IMR-90 (cell line): Measurements from ENCODE around the gene NEUROD1.

Experiments used
- CTCF ChIP-seq: conservative IDR thresholded peaks from 2 replicates; pipeline ENCODE4 v1.5.1; 2012; ENCODE audit warnings: mild to moderate bottlenecking, low read depth, low read length, improper control_type of control experiment
- POLR2A ChIP-seq: IDR thresholded peaks from 2 replicates; pipeline ENCODE4 v1.6.1; 2012; ENCODE audit warnings: mild to moderate bottlenecking, low read depth, low read length
- RCOR1 ChIP-seq: IDR thresholded peaks from 2 replicates; pipeline ENCODE4 v1.6.1; 2012; ENCODE audit warnings: mild to moderate bottlenecking, low read length, improper control_type of control experiment; ENCODE audit not compliant: insufficient replicate concordance

- TF ChIP-seq POLR2A (no peak), CTCF (no peak), RCOR1 (no peak)
Observed at GRCh38 chr2:181648478-181649155, 31.7 kb downstream of the NEUROD1 start.
